ENCODE data around the gene ZNF746. TPM values are rescaled to one million over a fixed set of nuclear protein-coding genes. Genes with fewer than 3 reads are reported as not detected.

The ZNF746 gene
- polyA plus RNA-seq, 1 donor (not counting 4 experiments of a cell fraction or from before 2014, with no cell fraction given), result 7.0 TPM

DNA sequence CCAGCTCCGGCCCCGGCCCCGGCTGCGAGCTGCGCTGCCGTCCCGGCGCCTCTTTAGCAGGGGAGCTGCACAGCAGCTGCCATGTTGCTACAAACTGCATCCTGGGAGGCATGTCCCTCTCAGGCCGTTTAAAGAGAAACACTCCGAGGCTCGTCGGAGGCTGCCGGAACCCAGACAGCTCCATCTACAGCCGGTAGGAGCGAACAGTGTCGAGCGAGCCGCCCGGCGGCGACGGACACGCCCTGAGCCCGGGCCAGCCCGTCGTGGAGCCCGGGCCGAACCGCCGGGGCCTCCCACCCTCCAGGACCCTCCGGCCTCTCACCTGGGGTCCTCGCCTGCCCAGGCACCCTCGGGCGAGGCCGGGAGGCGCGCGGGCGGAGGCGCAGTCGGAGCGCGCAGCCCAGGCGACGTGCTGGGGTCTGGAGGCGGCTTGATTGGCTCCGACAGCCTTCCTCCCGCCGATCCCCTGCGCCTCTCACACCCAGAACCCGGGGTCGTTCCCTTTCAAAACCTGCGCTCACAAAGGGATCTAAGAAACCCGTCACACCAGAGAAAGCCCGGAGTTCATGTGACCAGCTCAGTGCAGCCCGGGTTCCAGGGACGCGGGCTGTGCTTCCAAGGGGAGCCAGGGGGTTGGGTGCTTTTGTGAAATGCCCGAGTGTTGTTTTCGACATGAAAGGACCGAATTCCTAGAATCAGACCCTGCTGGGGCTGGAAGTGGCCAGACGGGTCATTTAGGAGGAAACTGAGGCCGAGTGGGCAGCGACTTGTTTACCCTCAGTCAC, 36.9 kb downstream of the ZNF746 start, which contains the start of gene ZNF777:
Gene ZNF777, minus strand, starts transcription at position 570 of the 785 bp plus-strand sequence. CDS start 5,040 bp downstream, outside the sequence.
- no peak for DNase-seq (ENCODE audit: low read depth, low spot score)
- Histone ChIP-seq H3K4me2 (ENCODE audit: control insufficient read depth, extremely low read depth, insufficient read depth, low read depth, low read length) (peak within 1 kb of the TSS; percentile 67), H3K36me3 (ENCODE audit: control insufficient read depth in 2 of 2, extremely low read depth in 1 of 2, insufficient read depth in 2 of 2, low read length in 2 of 2) (peaks cover 0 to 3% of the 10 kb centered on the region in 2 experiments), H3K4me1 (ENCODE audit: control insufficient read depth, extremely low read depth, insufficient read depth, low read length) (peaks cover 8% of the 10 kb centered on the region), H3K9ac (ENCODE audit: control insufficient read depth, extremely low read depth, insufficient read depth, low read length) (peak within 1 kb of the TSS; percentile 88), H3K79me2 (ENCODE audit: control insufficient read depth, insufficient read depth, low read length) (peaks cover 31% of the 10 kb centered on the region), H3K4me3 (ENCODE audit: control insufficient read depth in 2 of 3, extremely low read depth in 1 of 3, insufficient read depth in 2 of 3, low read depth in 1 of 3, low read length in 3 of 3) (peak within 1 kb of the TSS; percentile 63 to 78 (median 73)), H3K27ac (ENCODE audit: control insufficient read depth, insufficient read depth, low read length) (peak within 1 kb of the TSS; percentile 69), H4K20me1 (ENCODE audit: control insufficient read depth, extremely low read depth, insufficient read depth, low read length) (no peaks in the 10 kb centered on the region), H3K9me3 (ENCODE audit: control insufficient read depth, low read depth, low read length) (no peaks in the 10 kb centered on the region), H3K27me3 (ENCODE audit: control insufficient read depth, extremely low read depth, insufficient read depth, low read length) (no peaks in the 10 kb centered on the region), H3K9me1 (ENCODE audit: control insufficient read depth, extremely low read depth, insufficient read depth, low read length) (no peaks in the 10 kb centered on the region), H2AFZ (ENCODE audit: control insufficient read depth, low read length) (peak within 1 kb of the TSS; percentile 92)
- dilution Hi-C loops (cut with MboI; ENCODE audit: extremely low pct_ligation_motif_present, low sequenced_read_pairs), result no loop called here
- FAIRE-seq, result no peak
- no peak for TF ChIP-seq EZH2 (IDR thresholded peaks at IDR 0.05; ENCODE audit: low read length)
- TF ChIP-seq, protein P1, sequence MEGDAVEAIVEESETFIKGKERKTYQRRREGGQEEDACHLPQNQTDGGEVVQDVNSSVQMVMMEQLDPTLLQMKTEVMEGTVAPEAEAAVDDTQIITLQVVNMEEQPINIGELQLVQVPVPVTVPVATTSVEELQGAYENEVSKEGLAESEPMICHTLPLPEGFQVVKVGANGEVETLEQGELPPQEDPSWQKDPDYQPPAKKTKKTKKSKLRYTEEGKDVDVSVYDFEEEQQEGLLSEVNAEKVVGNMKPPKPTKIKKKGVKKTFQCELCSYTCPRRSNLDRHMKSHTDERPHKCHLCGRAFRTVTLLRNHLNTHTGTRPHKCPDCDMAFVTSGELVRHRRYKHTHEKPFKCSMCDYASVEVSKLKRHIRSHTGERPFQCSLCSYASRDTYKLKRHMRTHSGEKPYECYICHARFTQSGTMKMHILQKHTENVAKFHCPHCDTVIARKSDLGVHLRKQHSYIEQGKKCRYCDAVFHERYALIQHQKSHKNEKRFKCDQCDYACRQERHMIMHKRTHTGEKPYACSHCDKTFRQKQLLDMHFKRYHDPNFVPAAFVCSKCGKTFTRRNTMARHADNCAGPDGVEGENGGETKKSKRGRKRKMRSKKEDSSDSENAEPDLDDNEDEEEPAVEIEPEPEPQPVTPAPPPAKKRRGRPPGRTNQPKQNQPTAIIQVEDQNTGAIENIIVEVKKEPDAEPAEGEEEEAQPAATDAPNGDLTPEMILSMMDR (optimal IDR thresholded peaks at IDR 0.05 in 1 of 3, IDR thresholded peaks at IDR 0.05 in 1 of 3, conservative IDR thresholded peaks at IDR 0.05 in 1 of 3; ENCODE audit: extremely low read depth in 1 of 3, insufficient read depth in 2 of 3, low read length in 3 of 3), result peak; percentile 48 to 77 (median 66)

DNA sequence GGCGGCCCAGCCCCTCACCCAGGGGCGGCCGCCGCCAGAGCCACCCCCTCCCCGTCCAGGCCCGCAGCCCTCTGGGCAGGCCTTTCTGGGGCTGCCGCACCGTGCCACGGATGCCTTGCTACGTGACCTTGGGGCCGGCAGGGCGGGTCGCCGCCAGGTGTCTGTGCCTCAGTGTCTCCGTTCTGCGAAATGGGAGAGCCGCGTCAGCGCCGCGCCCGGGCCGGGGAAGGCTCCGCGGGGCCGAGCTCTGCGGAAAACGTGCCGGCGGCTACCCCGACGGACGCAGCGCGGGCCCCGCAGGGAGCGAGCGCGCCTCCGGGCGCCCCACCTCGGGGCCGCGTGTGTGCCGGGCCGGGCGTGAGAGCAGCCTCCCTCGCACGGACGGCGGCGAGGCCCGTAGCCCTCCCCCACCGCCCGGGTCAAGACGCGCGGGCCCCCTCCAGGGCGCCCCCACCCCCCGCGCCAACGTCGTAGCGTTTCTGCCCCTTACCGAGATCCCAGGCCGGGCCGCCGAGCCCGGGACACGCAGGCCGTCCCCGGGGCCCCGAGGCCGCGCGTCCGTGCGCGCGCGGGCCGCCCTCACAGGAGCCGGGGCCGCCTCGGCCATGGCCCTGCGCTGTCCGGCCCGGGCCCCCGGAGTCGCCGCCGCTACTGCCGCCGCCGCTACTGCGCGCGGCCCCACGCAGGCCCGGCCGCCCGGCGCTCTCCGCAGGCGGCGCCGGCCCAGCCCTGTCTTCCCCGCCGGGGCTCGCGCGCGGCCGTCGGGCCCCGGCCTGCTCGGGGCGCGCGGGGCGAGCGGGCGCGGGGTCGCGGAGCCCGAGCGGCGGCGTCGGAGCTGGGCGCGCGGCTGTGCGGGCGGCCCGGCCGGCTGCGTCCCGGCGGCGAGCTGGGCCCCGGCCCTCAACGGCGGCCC, 37.8 kb downstream of the ZNF746 start:
- H3K27me3 ChIP-seq (ENCODE audit: control insufficient read depth, extremely low read depth, insufficient read depth, low read length), result no peaks in the 10 kb centered on the region
- peaks cover 3 to 6% of the 10 kb centered on the region in 2 experiments for H3K36me3 ChIP-seq (ENCODE audit: control insufficient read depth in 2 of 2, extremely low read depth in 1 of 2, insufficient read depth in 2 of 2, low read length in 2 of 2)
- peaks cover 34% of the 10 kb centered on the region for H3K79me2 ChIP-seq (ENCODE audit: control insufficient read depth, insufficient read depth, low read length)
- peak overlapping the region; percentile 10 for H3K27ac ChIP-seq (ENCODE audit: control insufficient read depth, insufficient read depth, low read length)
- H3K9ac ChIP-seq (ENCODE audit: control insufficient read depth, extremely low read depth, insufficient read depth, low read length), result peak overlapping the region; percentile 88
- dilution Hi-C loops (cut with MboI; ENCODE audit: extremely low pct_ligation_motif_present, low sequenced_read_pairs), result no loop called here
- peak overlapping the region; percentile 44 for H2AFZ ChIP-seq (ENCODE audit: control insufficient read depth, low read length)
- H3K4me3 ChIP-seq (ENCODE audit: control insufficient read depth in 2 of 3, extremely low read depth in 1 of 3, insufficient read depth in 2 of 3, low read depth in 1 of 3, low read length in 3 of 3), result peak overlapping the region; percentile 62 to 76 (median 63)
- peak overlapping the region; percentile 74 for H3K4me2 ChIP-seq (ENCODE audit: control insufficient read depth, extremely low read depth, insufficient read depth, low read depth, low read length)
- FAIRE-seq, result no peak
- no peaks in the 10 kb centered on the region for H3K9me1 ChIP-seq (ENCODE audit: control insufficient read depth, extremely low read depth, insufficient read depth, low read length)
- H3K9me3 ChIP-seq (ENCODE audit: control insufficient read depth, low read depth, low read length), result no peaks in the 10 kb centered on the region
- peaks cover 8% of the 10 kb centered on the region for H3K4me1 ChIP-seq (ENCODE audit: control insufficient read depth, extremely low read depth, insufficient read depth, low read length)
- no peak for DNase-seq (ENCODE audit: low read depth, low spot score)
- H4K20me1 ChIP-seq (ENCODE audit: control insufficient read depth, extremely low read depth, insufficient read depth, low read length), result no peaks in the 10 kb centered on the region
- TF ChIP-seq, protein P1 (optimal IDR thresholded peaks at IDR 0.05 in 1 of 3, IDR thresholded peaks at IDR 0.05 in 1 of 3, conservative IDR thresholded peaks at IDR 0.05 in 1 of 3; ENCODE audit: extremely low read depth in 1 of 3, insufficient read depth in 2 of 3, low read length in 3 of 3), result no peak
- no peak for TF ChIP-seq EZH2 (IDR thresholded peaks at IDR 0.05; ENCODE audit: low read length)

All from keratinocyte (primary cell).